HFFc6 (cell line): ENCODE measurements around the gene LRRC75B. TPM values are rescaled to one million over a fixed set of nuclear protein-coding genes. Genes with fewer than 3 reads are reported as not detected.
"Not testable (repeated sequence)": the region's sequence is repeated elsewhere in the genome, so short reads cannot be mapped to it uniquely, and the experiment has no call there.

Experiments used
- DNase-seq: peaks from one replicate; pipeline ENCODE4 v3.0.0-alpha.2; 2018
- H3K27ac Mint-ChIP-seq: 2 replicates; pipeline ENCODE4 v1.8.0; 2020; ENCODE audit warnings: mild to moderate bottlenecking, mixed read lengths
- H3K27me3 Mint-ChIP-seq: 2 replicates; pipeline ENCODE4 v1.8.0; 2021; ENCODE audit warnings: mild to moderate bottlenecking, moderate library complexity, mixed read lengths; ENCODE audit not compliant: insufficient read depth
- H3K36me3 Mint-ChIP-seq: 2 replicates; pipeline ENCODE4 v1.8.0; 2021; ENCODE audit warnings: low read depth, mixed read lengths
- H3K4me1 Mint-ChIP-seq: 2 replicates; pipeline ENCODE4 v1.8.0; 2020; ENCODE audit warnings: low read depth, mixed read lengths
- H3K4me3 Mint-ChIP-seq: 2 replicates; pipeline ENCODE4 v1.8.0; 2020; ENCODE audit warnings: mild to moderate bottlenecking, moderate library complexity, mixed read lengths
- H3K9me3 Mint-ChIP-seq: 2 replicates; pipeline ENCODE4 v1.8.0; 2020; ENCODE audit warnings: mild to moderate bottlenecking, mixed read lengths
- long read RNA-seq: library from polyadenylated mRNA; unstranded; transcript quantifications from one replicate; pipeline ENCODE4 v2.0.0, GENCODE V29; 2019
- total RNA-seq, 6 experiments: library from RNA; stranded (reverse); fragmentation: NEBNext Ultra II Directional; extraction: Animal tissue kit (Norgen Biotek cat#: 25700); gene quantifications; 2 replicates in 1 of 6; 3 replicates in 5 of 6; pipeline ENCODE4 v1.2.3, GENCODE V29; 2021
- TF ChIP-seq, protein P1 (sequence below): fragments of 200-600 bp; sonication (generic); IDR thresholded peaks from 2 replicates; pipeline ENCODE4 v1.5.0; 2021; ENCODE audit warnings: antibody characterized with exemption, mild to moderate bottlenecking

Gene LRRC75B, protein sequence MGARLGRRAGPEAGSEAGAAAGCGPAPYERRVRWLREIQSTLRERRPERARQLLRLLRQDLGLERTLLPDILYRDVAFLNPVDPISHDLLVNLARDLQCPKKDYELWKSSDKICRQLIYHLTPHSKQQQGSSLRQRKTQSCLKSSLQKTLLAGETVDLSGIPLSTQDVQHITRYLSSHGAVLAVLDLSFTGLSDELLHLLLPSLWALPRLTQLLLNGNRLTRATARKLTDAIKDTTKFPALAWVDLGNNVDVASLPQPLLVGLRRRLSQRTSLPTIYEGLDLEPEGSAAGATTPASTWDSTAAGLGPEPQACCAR
- total RNA-seq = 1 to 10 TPM in 3 of 6 experiments, under 1 TPM in 3; 0.87 to 1.6 (median 1.0) TPM
- long read RNA-seq, partial matches to known transcripts = 0 of 1 reads
- long read RNA-seq, other reads (novel, unspliced or antisense) = 1 of 1 reads

DNA sequence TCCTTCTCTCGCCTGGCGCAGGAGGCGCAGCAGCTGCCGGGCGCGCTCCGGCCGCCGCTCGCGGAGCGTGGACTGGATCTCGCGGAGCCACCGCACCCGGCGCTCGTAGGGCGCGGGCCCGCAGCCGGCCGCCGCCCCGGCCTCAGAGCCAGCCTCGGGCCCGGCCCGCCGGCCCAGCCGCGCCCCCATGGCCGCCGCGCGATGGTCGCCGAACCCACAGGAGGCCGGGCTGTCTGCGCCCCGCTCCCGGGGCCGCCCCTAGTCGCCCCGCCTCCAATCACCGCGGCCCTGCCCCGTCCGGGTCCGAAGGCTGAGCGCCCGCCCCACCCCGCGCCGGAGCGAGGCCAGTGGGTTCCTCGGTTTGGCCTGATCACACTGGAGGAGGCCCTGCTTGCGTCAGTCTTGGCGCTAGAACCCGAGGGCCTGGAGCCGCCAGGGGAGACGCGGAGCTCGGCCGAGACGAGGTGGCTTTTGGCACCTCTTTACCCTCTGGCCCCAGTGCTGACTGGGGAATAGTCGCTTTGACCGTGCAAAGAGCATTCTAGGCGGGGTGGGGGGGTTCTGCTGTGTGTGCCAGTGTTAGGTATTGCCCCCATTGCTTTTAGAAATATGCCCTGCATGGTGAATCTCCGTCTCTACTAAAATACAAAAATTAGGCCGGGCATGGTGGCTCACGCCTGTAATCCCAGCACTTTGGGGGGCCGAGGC lies at the start of gene LRRC75B:
TSS of gene LRRC75B (minus strand) at position 223 of the 708 bp plus-strand sequence. CDS start at position 189, 34 bp downstream.
- no peaks in the 10 kb centered on the region for H3K9me3 Mint-ChIP-seq
- H3K36me3 Mint-ChIP-seq = no peaks in the 10 kb centered on the region
- TF ChIP-seq, protein P1, sequence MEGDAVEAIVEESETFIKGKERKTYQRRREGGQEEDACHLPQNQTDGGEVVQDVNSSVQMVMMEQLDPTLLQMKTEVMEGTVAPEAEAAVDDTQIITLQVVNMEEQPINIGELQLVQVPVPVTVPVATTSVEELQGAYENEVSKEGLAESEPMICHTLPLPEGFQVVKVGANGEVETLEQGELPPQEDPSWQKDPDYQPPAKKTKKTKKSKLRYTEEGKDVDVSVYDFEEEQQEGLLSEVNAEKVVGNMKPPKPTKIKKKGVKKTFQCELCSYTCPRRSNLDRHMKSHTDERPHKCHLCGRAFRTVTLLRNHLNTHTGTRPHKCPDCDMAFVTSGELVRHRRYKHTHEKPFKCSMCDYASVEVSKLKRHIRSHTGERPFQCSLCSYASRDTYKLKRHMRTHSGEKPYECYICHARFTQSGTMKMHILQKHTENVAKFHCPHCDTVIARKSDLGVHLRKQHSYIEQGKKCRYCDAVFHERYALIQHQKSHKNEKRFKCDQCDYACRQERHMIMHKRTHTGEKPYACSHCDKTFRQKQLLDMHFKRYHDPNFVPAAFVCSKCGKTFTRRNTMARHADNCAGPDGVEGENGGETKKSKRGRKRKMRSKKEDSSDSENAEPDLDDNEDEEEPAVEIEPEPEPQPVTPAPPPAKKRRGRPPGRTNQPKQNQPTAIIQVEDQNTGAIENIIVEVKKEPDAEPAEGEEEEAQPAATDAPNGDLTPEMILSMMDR = no peak
- H3K27me3 Mint-ChIP-seq = peaks cover 3% of the 10 kb centered on the region
- H3K4me1 Mint-ChIP-seq = no peaks in the 10 kb centered on the region
- DNase-seq = peak; percentile 49
- H3K4me3 Mint-ChIP-seq = peak within 1 kb of the TSS; percentile 86
- peak within 1 kb of the TSS; percentile 55 for H3K27ac Mint-ChIP-seq

DNA sequence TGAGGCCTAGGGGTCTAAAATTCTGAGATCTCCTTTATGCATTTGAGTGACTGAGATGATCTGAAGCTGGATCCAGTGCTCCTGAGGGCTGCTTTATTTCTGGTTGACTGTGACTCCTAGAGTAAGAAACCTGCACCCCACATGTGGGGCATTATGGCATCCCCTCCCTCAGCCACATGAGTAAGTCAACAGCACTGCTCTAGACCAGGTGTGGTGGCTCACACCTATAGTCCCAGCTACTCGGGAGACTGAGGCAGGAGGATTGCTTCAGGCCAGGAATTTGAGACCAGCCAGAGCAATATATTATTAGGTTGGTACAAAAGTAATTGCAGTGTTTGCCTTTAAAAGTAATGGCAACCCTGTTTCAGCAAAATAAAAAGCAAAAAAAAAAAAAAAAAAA lies 49.4 kb upstream of the LRRC75B start:
- H3K4me1 Mint-ChIP-seq, H3K9me3 Mint-ChIP-seq, H3K27me3 Mint-ChIP-seq, H3K4me3 Mint-ChIP-seq, H3K27ac Mint-ChIP-seq, H3K36me3 Mint-ChIP-seq, DNase-seq: not testable (repeated sequence)

DNA sequence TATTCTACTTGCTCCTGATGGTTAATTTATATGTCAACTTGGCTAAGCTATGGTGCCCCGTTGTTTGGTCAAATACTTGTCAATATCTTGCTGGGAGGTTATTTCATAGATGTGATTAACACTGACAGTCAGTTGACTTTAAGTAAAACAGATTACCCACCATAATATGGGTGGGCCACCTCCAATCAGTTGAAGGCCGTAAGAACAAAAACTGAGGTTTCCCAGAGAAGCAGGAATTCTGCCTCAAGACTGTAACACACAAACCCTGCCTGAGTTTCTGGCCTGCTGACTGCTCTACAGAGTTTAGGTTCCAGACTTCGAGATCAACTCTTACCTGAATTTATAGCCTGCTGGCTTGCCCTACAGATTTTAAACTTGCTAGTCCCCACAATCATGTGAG lies 43.6 kb upstream of the LRRC75B start:
- not testable (repeated sequence) for H3K27ac Mint-ChIP-seq, H3K4me1 Mint-ChIP-seq, DNase-seq, H3K27me3 Mint-ChIP-seq, H3K9me3 Mint-ChIP-seq, H3K4me3 Mint-ChIP-seq, H3K36me3 Mint-ChIP-seq

DNA sequence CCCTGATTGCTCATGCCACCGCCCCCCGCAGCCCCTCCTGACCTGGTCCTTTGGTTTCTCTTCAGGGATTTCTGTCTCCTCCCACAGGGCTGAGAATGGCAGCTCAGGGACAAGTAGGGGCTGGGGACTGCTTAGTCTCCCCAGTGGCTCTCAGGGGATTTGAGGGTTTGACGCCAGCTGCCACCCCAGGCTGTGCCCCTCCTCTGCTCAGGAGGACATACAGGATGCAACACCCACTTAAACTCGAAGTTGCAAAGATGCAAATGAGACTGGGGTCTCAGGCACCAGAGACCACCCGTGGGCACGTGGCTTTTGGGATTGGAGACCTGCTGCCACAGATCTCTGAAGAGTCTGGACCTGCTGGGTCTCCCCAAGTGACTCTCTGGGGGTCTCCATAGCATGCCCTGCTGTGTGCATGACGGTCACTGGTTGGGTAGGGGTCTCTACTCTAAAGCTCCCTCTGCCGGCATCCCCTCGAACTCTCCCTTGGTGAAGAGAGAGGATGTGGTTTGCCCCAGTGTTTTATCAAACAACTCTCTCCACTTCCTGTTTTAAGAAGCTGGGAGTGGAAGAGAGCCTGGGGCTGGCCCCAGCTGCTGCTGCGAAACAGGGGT lies 42.0 kb upstream of the LRRC75B start:
- H3K27ac Mint-ChIP-seq, H3K9me3 Mint-ChIP-seq, DNase-seq, H3K36me3 Mint-ChIP-seq, H3K4me1 Mint-ChIP-seq, H3K4me3 Mint-ChIP-seq: not testable (repeated sequence)
- peaks cover 12% of the 10 kb centered on the region for H3K27me3 Mint-ChIP-seq

DNA sequence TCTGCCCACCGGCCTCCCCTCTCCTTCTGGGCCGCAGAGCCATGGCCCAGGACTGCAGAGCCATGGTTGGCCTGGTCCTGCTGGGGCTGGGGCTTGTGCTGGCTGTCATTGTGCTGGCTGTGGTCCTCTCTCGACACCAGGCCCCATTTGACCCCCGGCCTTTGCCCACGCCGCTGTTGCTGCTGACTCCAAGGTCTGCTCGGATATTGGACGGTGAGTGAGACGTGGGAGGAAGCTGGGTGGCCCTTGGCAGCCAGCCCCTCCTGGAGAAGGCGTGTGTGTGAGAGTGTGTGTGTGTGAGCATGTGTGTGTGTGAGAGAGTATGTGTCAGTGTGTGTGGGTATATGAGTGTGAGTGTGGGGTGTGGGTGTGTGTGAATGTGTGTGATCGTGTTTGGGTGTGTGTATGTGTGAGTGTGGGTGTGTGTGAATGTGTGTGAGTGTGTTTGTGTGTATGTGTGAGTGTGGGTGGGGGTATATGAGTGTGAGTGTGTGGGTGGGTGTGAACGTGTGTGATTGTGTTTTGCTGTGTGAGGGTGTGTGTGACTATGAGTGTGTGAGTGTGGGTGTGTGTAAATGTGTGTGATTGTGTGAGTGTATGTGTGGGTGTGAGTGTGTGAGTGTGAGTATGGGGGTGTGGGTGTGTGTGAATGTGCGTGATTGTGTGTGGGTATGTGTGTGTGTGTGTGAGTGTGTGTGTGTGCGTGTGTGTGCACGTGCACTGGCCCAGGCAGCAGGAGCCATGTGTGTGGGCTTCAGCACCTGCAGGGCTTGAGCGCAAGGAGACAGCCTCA lies 40.6 kb upstream of the LRRC75B start:
- not testable (repeated sequence) for H3K9me3 Mint-ChIP-seq, H3K4me1 Mint-ChIP-seq, H3K4me3 Mint-ChIP-seq, H3K36me3 Mint-ChIP-seq, H3K27ac Mint-ChIP-seq, DNase-seq
- peaks cover 12% of the 10 kb centered on the region; the same call in 1 of the 2 replicates for H3K27me3 Mint-ChIP-seq

DNA sequence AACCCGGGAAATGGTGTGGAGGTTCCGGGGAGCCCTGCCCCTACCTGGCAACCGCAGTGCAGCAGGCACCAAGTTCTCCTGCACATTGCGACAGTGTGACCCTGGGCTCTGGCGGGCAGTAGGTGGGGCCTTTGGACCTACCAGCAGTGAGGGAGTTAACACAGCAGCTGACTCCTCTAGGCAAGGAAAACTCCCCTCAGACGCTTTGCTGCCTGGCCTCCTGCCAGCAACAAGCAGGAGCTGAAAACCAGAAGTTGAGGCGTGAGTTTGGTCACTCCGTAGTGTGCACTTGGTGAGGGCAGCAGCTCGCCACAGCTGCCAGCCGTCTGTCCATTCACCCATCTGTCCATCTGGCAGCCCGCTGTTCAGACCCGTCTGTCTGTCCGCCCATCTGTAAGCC lies 39.8 kb upstream of the LRRC75B start:
- H3K4me1 Mint-ChIP-seq, H3K4me3 Mint-ChIP-seq, H3K27ac Mint-ChIP-seq, DNase-seq, H3K9me3 Mint-ChIP-seq, H3K36me3 Mint-ChIP-seq: not testable (repeated sequence)
- peaks cover 12% of the 10 kb centered on the region; the same call in 1 of the 2 replicates for H3K27me3 Mint-ChIP-seq

DNA sequence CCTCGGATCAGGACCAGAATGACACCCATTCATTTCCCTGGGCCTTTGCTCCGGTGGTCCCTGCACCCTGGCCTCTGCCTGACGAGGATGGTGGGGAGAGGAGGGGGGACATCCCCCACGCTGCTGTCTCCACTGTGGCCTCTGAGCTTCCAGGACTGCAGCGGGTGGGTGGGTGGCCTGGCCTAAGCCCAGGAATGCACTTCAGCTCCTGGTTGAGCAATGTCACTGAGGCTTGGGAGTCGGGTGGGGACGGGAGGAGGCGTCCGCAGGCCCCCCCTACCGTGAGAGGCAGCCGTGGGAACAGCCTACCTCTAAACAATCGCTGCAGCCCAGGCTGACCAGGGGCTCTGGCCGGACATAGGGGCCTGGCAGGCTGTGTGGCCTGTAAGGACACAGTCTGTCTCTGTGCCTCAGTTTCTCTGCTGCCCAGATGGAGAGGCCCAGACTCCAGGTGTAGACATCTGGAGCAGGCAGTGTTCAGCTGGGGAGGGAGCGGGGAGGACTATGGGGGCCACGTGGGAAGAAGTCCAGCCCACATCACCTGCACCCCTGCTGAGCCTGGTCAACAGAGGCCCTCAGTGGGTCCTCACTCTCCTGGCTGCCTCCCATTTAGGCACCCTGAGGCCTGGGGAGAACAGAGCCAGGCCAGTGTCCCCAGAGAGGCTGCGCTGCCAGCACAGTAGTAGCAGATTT lies 38.7 kb upstream of the LRRC75B start:
- not testable (repeated sequence) for H3K36me3 Mint-ChIP-seq, H3K4me3 Mint-ChIP-seq, H3K9me3 Mint-ChIP-seq, H3K4me1 Mint-ChIP-seq, DNase-seq, H3K27ac Mint-ChIP-seq
- peaks cover 12% of the 10 kb centered on the region; the same call in 1 of the 2 replicates for H3K27me3 Mint-ChIP-seq

DNA sequence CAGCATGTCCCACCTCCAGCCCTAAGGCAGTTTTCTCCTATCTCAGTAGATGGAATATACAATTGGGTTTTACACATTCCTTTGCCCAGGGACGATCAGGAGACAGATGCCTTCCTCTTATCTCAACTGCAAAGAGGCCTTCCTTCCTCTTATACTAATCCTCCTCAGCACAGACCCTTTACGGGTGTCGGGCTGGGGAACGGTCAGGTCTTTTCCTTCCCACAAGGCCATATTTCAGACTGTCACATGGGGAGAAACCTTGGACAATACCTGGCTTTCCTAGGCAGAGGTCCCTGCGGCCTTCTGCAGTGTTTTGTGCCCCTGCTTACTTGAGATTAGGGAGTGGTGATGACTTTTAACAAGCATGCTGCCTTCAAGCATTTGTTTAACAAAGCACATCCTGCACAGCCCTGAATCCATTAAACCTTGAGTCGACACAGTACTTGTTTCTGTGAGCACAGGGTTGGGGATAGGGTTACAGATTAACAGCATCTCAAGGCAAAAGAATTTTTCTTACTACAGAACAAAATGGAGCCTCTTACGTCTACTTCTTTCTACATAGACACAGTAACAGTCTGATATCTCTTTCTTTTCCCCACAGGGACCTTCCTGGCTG lies 38.0 kb upstream of the LRRC75B start:
- H3K27me3 Mint-ChIP-seq = peaks cover 15% of the 10 kb centered on the region; the same call in 1 of the 2 replicates
- H3K4me3 Mint-ChIP-seq, H3K27ac Mint-ChIP-seq, DNase-seq, H3K36me3 Mint-ChIP-seq, H3K4me1 Mint-ChIP-seq, H3K9me3 Mint-ChIP-seq: not testable (repeated sequence)
